ENCODE data around the gene PRSS36. TPM values are rescaled to one million over a fixed set of nuclear protein-coding genes. Genes with fewer than 3 reads are reported as not detected.

The PRSS36 gene
- total RNA-seq, 1 donor from 2014 or later, result 1.4 TPM

DNA sequence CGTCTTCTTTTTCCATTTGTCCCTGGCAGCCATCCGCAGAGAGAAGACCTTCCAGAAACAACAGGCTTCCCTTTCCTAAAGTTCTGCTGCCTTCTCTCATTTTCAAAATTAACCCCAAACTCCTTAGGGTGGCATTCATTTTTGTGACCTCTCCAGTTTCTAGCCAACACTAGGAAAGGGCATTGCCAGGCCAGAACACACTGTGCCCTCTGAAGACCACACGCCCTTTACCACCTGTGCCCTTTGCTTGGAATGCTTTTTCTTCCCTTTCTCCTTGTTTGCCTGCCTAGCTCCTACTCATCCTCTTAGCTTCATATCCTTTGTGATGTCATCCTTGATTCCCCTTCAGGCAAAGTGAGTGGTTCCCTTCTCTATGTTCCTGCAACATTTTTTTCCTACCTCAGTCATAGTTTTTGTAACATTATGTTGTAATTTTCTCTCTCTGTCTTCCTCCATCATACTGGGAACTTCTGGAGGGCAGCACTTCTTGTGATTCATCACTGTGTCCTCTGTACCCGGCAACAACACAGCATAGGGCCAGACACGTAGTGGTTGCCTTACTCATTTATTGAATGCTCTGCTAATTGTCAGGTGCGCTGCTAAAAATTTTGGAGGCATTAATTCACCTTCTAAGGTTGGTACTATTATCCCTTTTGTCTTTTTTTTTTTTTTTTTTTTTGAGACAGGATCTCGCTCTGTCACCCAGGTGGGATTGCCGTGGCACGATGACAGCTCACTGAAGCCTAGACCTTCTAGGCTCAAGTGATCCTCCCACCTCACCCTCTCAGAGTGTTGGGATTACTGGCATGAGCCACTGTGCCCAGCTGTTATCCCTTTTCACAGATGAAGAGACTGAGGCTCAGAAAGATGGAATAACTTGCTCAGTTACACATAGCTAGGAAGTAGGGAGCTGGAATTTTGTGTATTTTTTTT lies 31.4 kb downstream of the PRSS36 start:
- peak overlapping the region; percentile 99 for H3K27ac ChIP-seq (replicated peaks)
- no peaks in the 10 kb centered on the region for H3K27me3 ChIP-seq (ENCODE audit: low read depth)
- TF ChIP-seq CTCF (IDR thresholded peaks at IDR 0.05; ENCODE audit: borderline replicate concordance), result no peak
- peaks cover 58% of the 10 kb centered on the region for H3K4me1 ChIP-seq
- H3K4me3 ChIP-seq, result peak overlapping the region; percentile 77
- no peaks in the 10 kb centered on the region for H3K9me3 ChIP-seq (replicated peaks)
- peaks cover 45% of the 10 kb centered on the region for H3K36me3 ChIP-seq
- DNase-seq, result no peak
- intact Hi-C loops (cut with micrococcal nuclease), result no loop called here

GRCh38 chr16:31117384-31118222 lies 32.3 kb downstream of the PRSS36 start, which contains the start of gene KAT8:
Gene KAT8 (plus strand): TSS chr16:31117664. CDS start chr16:31117682, 18 bp downstream.
- peak; percentile 98 for DNase-seq
- H3K27me3 ChIP-seq (ENCODE audit: low read depth), result no peaks in the 10 kb centered on the region
- H3K4me1 ChIP-seq, result peaks cover 67% of the 10 kb centered on the region
- H3K27ac ChIP-seq (replicated peaks), result peak within 1 kb of the TSS; percentile 99
- H3K4me3 ChIP-seq, result peak within 1 kb of the TSS; percentile 77
- intact Hi-C loops (cut with micrococcal nuclease), result no loop called here
- peaks cover 36% of the 10 kb centered on the region for H3K36me3 ChIP-seq
- no peaks in the 10 kb centered on the region for H3K9me3 ChIP-seq (replicated peaks)
- TF ChIP-seq CTCF (IDR thresholded peaks at IDR 0.05; ENCODE audit: borderline replicate concordance), result no peak

GRCh38 chr16:31114468-31114867 lies 35.4 kb downstream of the PRSS36 start:
- H3K4me3 ChIP-seq, result no peak overlapping the region
- no peak for DNase-seq
- H3K27me3 ChIP-seq (ENCODE audit: low read depth), result no peaks in the 10 kb centered on the region
- H3K27ac ChIP-seq (replicated peaks), result peak overlapping the region; percentile 99
- intact Hi-C loops (cut with micrococcal nuclease), result no loop called here
- peaks cover 37% of the 10 kb centered on the region for H3K36me3 ChIP-seq
- H3K4me1 ChIP-seq, result peaks cover 69% of the 10 kb centered on the region
- TF ChIP-seq CTCF (IDR thresholded peaks at IDR 0.05; ENCODE audit: borderline replicate concordance), result no peak
- H3K9me3 ChIP-seq (replicated peaks), result no peaks in the 10 kb centered on the region

DNA sequence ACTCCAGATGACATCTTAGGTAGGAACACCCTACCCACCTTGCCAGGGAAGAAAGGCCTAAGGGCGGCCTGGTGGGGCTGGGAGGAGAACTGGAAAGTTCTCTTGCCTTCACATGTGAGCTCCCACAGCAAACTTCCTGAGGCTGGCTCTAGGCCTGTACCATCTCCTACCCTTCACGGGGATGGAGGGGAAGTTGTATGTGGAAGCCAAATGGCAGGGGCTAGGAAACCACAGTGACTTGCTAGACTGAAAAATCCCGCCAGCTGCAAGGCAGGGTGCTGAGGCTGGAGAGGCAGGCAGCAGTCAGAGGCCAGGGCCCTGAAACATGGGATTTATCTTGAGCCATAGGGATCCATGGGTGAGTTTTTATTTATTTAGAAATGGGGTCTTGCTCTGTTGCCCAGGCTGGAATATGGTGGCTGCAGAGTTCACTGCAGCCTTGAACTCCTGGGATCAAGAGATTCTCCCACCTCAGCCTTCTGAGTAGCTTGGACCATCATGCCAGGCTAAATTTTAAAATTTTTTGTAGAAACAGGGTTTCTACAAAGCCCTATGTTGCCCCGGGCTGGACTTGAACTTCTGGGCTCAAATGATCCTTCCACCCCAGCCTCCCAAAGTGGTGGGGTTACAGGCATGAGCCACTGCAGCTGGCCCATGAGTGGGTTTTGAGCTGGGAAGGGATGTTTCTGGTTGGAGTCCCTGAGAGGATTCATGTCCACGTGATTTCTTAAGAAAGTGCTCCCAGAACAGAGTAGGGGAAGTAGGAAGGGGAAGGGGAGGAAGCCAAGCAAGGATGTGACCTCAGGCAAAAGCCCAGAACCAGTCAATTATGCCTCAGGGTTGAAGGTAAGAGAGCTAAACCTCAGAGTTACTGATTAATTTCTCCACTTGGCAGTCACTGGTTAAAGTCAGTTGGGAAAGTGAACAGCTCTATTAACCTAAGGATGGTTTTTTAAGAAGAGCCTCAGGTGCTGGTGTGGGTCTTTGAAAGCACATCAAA lies 36.4 kb downstream of the PRSS36 start:
- H3K9me3 ChIP-seq (replicated peaks), result no peaks in the 10 kb centered on the region
- H3K4me1 ChIP-seq, result peaks cover 69% of the 10 kb centered on the region
- no peak for DNase-seq
- intact Hi-C loops (cut with micrococcal nuclease), result no loop called here
- no peak for TF ChIP-seq CTCF (IDR thresholded peaks at IDR 0.05; ENCODE audit: borderline replicate concordance)
- no peaks in the 10 kb centered on the region for H3K27me3 ChIP-seq (ENCODE audit: low read depth)
- H3K27ac ChIP-seq (replicated peaks), result peak overlapping the region; percentile 99
- peak overlapping the region; percentile 33 for H3K4me3 ChIP-seq
- H3K36me3 ChIP-seq, result peaks cover 34% of the 10 kb centered on the region
